ENCODE data around the gene TUBGCP3.

DNA sequence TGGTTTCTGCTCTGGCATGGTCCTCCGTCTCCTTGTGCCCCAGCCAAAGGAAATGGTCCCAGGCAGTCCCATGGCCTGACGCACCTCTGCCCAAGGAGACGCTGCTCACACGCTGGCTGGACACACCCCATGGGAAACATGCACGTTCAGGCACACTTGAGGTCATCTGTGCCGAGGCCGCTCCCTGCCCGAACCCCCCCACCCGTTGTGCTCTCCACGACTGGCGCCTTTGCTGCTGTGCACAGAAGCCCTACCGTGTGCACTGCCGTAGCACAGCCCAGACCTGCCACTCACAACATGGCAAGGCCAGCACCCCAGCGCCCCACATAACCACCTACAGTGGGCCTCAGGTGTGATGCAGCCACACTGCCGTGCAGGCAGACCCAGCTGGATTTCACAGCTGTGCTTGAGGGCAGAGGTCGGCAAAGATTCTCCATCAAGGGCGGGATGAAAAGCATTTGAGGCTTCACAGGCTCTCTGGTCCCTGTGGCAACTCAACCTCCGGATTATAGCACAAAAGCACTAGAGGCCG, 146.1 kb downstream of the TUBGCP3 start:
- TF ChIP-seq, protein P1, sequence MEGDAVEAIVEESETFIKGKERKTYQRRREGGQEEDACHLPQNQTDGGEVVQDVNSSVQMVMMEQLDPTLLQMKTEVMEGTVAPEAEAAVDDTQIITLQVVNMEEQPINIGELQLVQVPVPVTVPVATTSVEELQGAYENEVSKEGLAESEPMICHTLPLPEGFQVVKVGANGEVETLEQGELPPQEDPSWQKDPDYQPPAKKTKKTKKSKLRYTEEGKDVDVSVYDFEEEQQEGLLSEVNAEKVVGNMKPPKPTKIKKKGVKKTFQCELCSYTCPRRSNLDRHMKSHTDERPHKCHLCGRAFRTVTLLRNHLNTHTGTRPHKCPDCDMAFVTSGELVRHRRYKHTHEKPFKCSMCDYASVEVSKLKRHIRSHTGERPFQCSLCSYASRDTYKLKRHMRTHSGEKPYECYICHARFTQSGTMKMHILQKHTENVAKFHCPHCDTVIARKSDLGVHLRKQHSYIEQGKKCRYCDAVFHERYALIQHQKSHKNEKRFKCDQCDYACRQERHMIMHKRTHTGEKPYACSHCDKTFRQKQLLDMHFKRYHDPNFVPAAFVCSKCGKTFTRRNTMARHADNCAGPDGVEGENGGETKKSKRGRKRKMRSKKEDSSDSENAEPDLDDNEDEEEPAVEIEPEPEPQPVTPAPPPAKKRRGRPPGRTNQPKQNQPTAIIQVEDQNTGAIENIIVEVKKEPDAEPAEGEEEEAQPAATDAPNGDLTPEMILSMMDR (IDR thresholded peaks at IDR 0.05) = no peak
- no peak for TF ChIP-seq POLR2A (IDR thresholded peaks at IDR 0.05)
- no peak for TF ChIP-seq POLR2AphosphoS5 (IDR thresholded peaks at IDR 0.05)
- no peak for TF ChIP-seq EP300 (IDR thresholded peaks at IDR 0.05)
